Peyer's patch (tissue), 4 donors: ENCODE measurements around the gene SPG11.

ENCODE experiments used
- POLR2A ChIP-seq, 2 donors: fragments of 450-650 bp; IDR thresholded peaks; one replicate each; pipeline ENCODE4 v1.5.1; 2017; ENCODE audit warnings: antibody characterized with exemption in 2 of 2, mild to moderate bottlenecking in 2 of 2, moderate library complexity in 2 of 2
- TF ChIP-seq, protein P1 (sequence below), 6 experiments: fragments of 450-650 bp in 4 of 6; fragments of 200-600 bp in 2 of 6; sonication (generic) in 1 of 6; IDR thresholded peaks; one replicate each; pipeline ENCODE4 v1.5.1; 2017 to 2019; ENCODE audit warnings: antibody characterized with exemption in 6 of 6, mild to moderate bottlenecking in 3 of 6, moderate library complexity in 1 of 6

DNA sequence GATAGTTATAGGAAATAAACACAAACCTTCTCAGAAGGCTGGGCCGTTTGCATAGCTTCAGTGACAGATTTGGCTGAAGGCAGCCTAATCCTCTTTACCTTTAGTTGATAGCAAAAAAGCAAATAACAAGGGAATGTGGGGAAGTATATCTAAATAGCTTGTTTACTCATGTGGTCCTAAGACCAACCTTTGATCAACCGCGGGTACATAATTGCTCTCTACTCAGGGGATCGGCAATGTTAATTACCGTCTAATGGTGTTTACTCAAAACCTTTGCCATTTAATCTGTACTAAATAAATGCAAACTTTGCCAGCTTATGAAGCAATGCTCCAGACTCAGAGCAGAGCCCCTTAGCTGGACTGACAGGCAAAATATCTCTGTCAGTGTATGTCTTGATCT is 74.9 kb downstream of the SPG11 start:
- TF ChIP-seq, protein P1, sequence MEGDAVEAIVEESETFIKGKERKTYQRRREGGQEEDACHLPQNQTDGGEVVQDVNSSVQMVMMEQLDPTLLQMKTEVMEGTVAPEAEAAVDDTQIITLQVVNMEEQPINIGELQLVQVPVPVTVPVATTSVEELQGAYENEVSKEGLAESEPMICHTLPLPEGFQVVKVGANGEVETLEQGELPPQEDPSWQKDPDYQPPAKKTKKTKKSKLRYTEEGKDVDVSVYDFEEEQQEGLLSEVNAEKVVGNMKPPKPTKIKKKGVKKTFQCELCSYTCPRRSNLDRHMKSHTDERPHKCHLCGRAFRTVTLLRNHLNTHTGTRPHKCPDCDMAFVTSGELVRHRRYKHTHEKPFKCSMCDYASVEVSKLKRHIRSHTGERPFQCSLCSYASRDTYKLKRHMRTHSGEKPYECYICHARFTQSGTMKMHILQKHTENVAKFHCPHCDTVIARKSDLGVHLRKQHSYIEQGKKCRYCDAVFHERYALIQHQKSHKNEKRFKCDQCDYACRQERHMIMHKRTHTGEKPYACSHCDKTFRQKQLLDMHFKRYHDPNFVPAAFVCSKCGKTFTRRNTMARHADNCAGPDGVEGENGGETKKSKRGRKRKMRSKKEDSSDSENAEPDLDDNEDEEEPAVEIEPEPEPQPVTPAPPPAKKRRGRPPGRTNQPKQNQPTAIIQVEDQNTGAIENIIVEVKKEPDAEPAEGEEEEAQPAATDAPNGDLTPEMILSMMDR (IDR thresholded peaks at IDR 0.05): no peak
- TF ChIP-seq POLR2A (IDR thresholded peaks at IDR 0.05): no peak
